GM23248 (cell line): ENCODE data around the gene ZNF691. TPM values are rescaled to one million over a fixed set of nuclear protein-coding genes. Genes with fewer than 3 reads are reported as not detected.
"Not testable (repeated sequence)": the region's sequence is repeated elsewhere in the genome, so short reads cannot be mapped to it uniquely, and the experiment has no call there.

Experiments
- DNase-seq: peaks from one replicate; pipeline ENCODE4 v3.0.0-alpha.2; 2015
- H2AFZ ChIP-seq: fragments of 200-600 bp; sonication (generic); 2 replicates; pipeline ENCODE4 v1.6.1; 2016; ENCODE audit warnings: antibody characterized with exemption
- H3F3A ChIP-seq: fragments of 200-600 bp; sonication (generic); 2 replicates; pipeline ENCODE4 v1.6.1; 2016; ENCODE audit warnings: mild to moderate bottlenecking, antibody characterized with exemption, mixed run types; ENCODE audit not compliant: insufficient read depth
- H3K27ac ChIP-seq: fragments of 200-600 bp; sonication (generic); 2 replicates; pipeline ENCODE4 v1.5.1; 2016; ENCODE audit warnings: mild to moderate bottlenecking
- H3K27me3 ChIP-seq: fragments of 200-600 bp; sonication (generic); replicated peaks from 2 replicates; pipeline ENCODE4 v1.6.1; 2016; ENCODE audit warnings: mild to moderate bottlenecking; ENCODE audit not compliant: insufficient read depth
- H3K36me3 ChIP-seq: fragments of 200-600 bp; sonication (generic); 2 replicates; pipeline ENCODE4 v1.6.1; 2016; ENCODE audit warnings: low read depth, mild to moderate bottlenecking
- H3K4me1 ChIP-seq: fragments of 200-600 bp; sonication (generic); 2 replicates; pipeline ENCODE4 v1.6.1; 2016; ENCODE audit warnings: mild to moderate bottlenecking; ENCODE audit not compliant: insufficient read depth
- H3K4me2 ChIP-seq: fragments of 200-600 bp; sonication (generic); one replicate; pipeline ENCODE4 v1.6.1; 2016; ENCODE audit warnings: mild to moderate bottlenecking; ENCODE audit not compliant: unreplicated experiment
- H3K4me3 ChIP-seq: fragments of 200-600 bp; sonication (generic); 2 replicates; pipeline ENCODE4 v1.5.1; 2016; ENCODE audit warnings: mild to moderate bottlenecking
- H3K79me2 ChIP-seq: fragments of 200-600 bp; sonication (generic); 2 replicates; pipeline ENCODE4 v1.6.1; 2016; ENCODE audit warnings: mild to moderate bottlenecking; ENCODE audit not compliant: insufficient read depth
- H3K9ac ChIP-seq: fragments of 200-600 bp; sonication (generic); 2 replicates; pipeline ENCODE4 v1.6.1; 2016; ENCODE audit warnings: mild to moderate bottlenecking
- H3K9me2 ChIP-seq: fragments of 200-600 bp; sonication (generic); 2 replicates; pipeline ENCODE4 v1.6.1; 2016; ENCODE audit warnings: mixed run types, mild to moderate bottlenecking, moderate library complexity; ENCODE audit not compliant: insufficient read depth
- H3K9me3 ChIP-seq: fragments of 200-600 bp; sonication (generic); one replicate; pipeline ENCODE4 v1.6.1; 2017; ENCODE audit warnings: low read depth
- H4K20me1 ChIP-seq: fragments of 200-600 bp; sonication (generic); 2 replicates; pipeline ENCODE4 v1.6.0; 2016; ENCODE audit not compliant: insufficient read depth
- EZH2 ChIP-seq: fragments of 200-600 bp; sonication (generic); IDR thresholded peaks from 2 replicates; pipeline ENCODE4 v1.6.1; 2018; ENCODE audit warnings: antibody characterized with exemption, mild to moderate bottlenecking; ENCODE audit not compliant: insufficient read depth, poor library complexity, severe bottlenecking
- EZH2phosphoT487 ChIP-seq: fragments of 200-600 bp; sonication (generic); IDR thresholded peaks from 2 replicates; pipeline ENCODE4 v1.6.1; 2018; ENCODE audit warnings: antibody characterized with exemption, moderate library complexity, mild to moderate bottlenecking, low read depth; ENCODE audit not compliant: insufficient read depth
- WGBS, 2 experiments: methylation state at CpG; one replicate each; pipeline ENCODE4 v1.1.6; 2015 to 2017; ENCODE audit warnings: low lambda C conversion rate in 2 of 2, low coverage in 1 of 2; ENCODE audit errors: missing lambda C conversion rate in 2 of 2; 5-methylcytosine and 5-hydroxymethylcytosine counted together
- in situ Hi-C: fragments of 300-500 bp; cut with MboI; formaldehyde crosslinking; loops from 2 replicates; pipeline ENCODE4 v1.15.0; 2020
- polyA plus RNA-seq: library from polyadenylated mRNA; unstranded; fragments of >200 nt; fragmentation: Nextera tagmentation; extraction: Ambion mirVana; gene quantifications from 2 replicates; pipeline ENCODE4 v1.2.1, GENCODE V29; 2016
- total RNA-seq: library from RNA; depleted of rRNA; stranded (reverse); fragments of >200 nt; shearing (Covaris generic); gene quantifications from 2 replicates; pipeline ENCODE4 v1.2.3, GENCODE V29; 2014; rRNA removed

ZNF691 gene
- total and polyA plus RNA-seq, 2 experiments from 2014 or later = 4.4 to 6.9 TPM

GRCh38 chr1:42889264-42889663 lies 42.9 kb downstream of the ZNF691 start:
- H3K9ac ChIP-seq = no peak overlapping the region
- peaks cover 6% of the 10 kb centered on the region for H3K27me3 ChIP-seq
- no peak overlapping the region for H3K4me3 ChIP-seq
- no peak for DNase-seq
- H3K36me3 ChIP-seq = no peaks in the 10 kb centered on the region
- 79 to 82% methylated on average over 4 of the region's 4 CpGs for WGBS, 2 experiments
- H3K9me2 ChIP-seq = no peaks in the 10 kb centered on the region
- in situ Hi-C loops = no loop called here
- H3K9me3 ChIP-seq = no peaks in the 10 kb centered on the region
- no peaks in the 10 kb centered on the region for H3K79me2 ChIP-seq
- H3K4me1 ChIP-seq = no peaks in the 10 kb centered on the region
- TF ChIP-seq EZH2 (no peak), EZH2phosphoT487 (no peak)
- no peak overlapping the region for H3K27ac ChIP-seq
- H2AFZ ChIP-seq = no peak overlapping the region
- no peaks in the 10 kb centered on the region for H3F3A ChIP-seq
- no peaks in the 10 kb centered on the region for H4K20me1 ChIP-seq
- H3K4me2 ChIP-seq = no peak overlapping the region

GRCh38 chr1:42891465-42892138 lies 45.2 kb downstream of the ZNF691 start:
- 33 to 42% methylated on average over 5 of the region's 5 CpGs for WGBS, 2 experiments
- in situ Hi-C loops = no loop called here
- Histone ChIP-seq H3K27me3 (peaks cover 17% of the 10 kb centered on the region; the same call in 1 of the 2 replicates), H3K4me3 (no peak overlapping the region), H3K4me1 (no peaks in the 10 kb centered on the region), H3K9me3 (no peaks in the 10 kb centered on the region), H3F3A (no peaks in the 10 kb centered on the region), H2AFZ (no peak overlapping the region), H3K79me2 (no peaks in the 10 kb centered on the region), H3K4me2 (no peak overlapping the region), H3K27ac (no peak overlapping the region), H3K9me2 (no peaks in the 10 kb centered on the region), H3K36me3 (no peaks in the 10 kb centered on the region), H3K9ac (no peak overlapping the region), H4K20me1 (no peaks in the 10 kb centered on the region)
- TF ChIP-seq EZH2 (no peak), EZH2phosphoT487 (no peak)
- no peak for DNase-seq

- H2AFZ ChIP-seq, H3K4me2 ChIP-seq, H3K4me3 ChIP-seq, H3K36me3 ChIP-seq, H3K9me3 ChIP-seq, H4K20me1 ChIP-seq, in situ Hi-C loops, H3F3A ChIP-seq, DNase-seq, H3K27ac ChIP-seq, H3K4me1 ChIP-seq, H3K9me2 ChIP-seq, H3K79me2 ChIP-seq, H3K9ac ChIP-seq: not testable (repeated sequence)
- peaks cover 28% of the 10 kb centered on the region; the same call in 1 of the 2 replicates for H3K27me3 ChIP-seq
- WGBS, 2 experiments = 76 to 81% methylated on average over 4 of the region's 4 CpGs
Measured at GRCh38 chr1:42899960-42900359, 53.5 kb downstream of the ZNF691 start.

Other genes starting within 250 kb of the ZNF691 start
- 22.7 and 35.9 TPM in 2 replicates for gene PPIH, start 188.2 kb upstream of the ZNF691 start, total RNA-seq
- 35.1 and 37.1 TPM in 2 replicates for gene PPIH, start 188.2 kb upstream of the ZNF691 start, polyA plus RNA-seq
- 665 and 762 TPM in 2 replicates for gene YBX1, start 164.2 kb upstream of the ZNF691 start, total RNA-seq
- gene YBX1, start 164.2 kb upstream of the ZNF691 start, polyA plus RNA-seq = 480 and 496 TPM in 2 replicates
- gene CLDN19, start 106.4 kb upstream of the ZNF691 start, total RNA-seq = not detected in 2 replicates
- gene CLDN19, start 106.4 kb upstream of the ZNF691 start, polyA plus RNA-seq = not detected in 2 replicates
- 222 and 257 TPM in 2 replicates for gene P3H1, start 79.6 kb upstream of the ZNF691 start, total RNA-seq
- gene P3H1, start 79.6 kb upstream of the ZNF691 start, polyA plus RNA-seq = 194 and 197 TPM in 2 replicates
- 2.7 and 3.4 TPM in 2 replicates for gene C1orf50, start 79.4 kb upstream of the ZNF691 start, total RNA-seq
- 8.1 and 10.5 TPM in 2 replicates for gene C1orf50, start 79.4 kb upstream of the ZNF691 start, polyA plus RNA-seq
- gene TMEM269, start 61.6 kb upstream of the ZNF691 start, total RNA-seq = not detected in 2 replicates
- 0.14 TPM in 1 of 2 replicates, not detected in the other for gene TMEM269, start 61.6 kb upstream of the ZNF691 start, polyA plus RNA-seq
- 18.4 and 26.9 TPM in 2 replicates for gene ERMAP, start 29.5 kb upstream of the ZNF691 start, total RNA-seq
- gene ERMAP, start 29.5 kb upstream of the ZNF691 start, polyA plus RNA-seq = 7.0 and 7.9 TPM in 2 replicates
- 12.5 and 16.8 TPM in 2 replicates for gene SVBP, start 29.2 kb upstream of the ZNF691 start, total RNA-seq
- 28.4 and 28.5 TPM in 2 replicates for gene SVBP, start 29.2 kb upstream of the ZNF691 start, polyA plus RNA-seq
- 315 and 361 TPM in 2 replicates for gene SLC2A1, start 112.3 kb downstream of the ZNF691 start, total RNA-seq
- gene SLC2A1, start 112.3 kb downstream of the ZNF691 start, polyA plus RNA-seq = 142 and 143 TPM in 2 replicates